Measurements from ENCODE around the gene CAMKK1.

GRCh38 chr17:3889325-3890012, 3.4 kb downstream of the CAMKK1 start:
- TF ChIP-seq CTCF (optimal IDR thresholded peaks at IDR 0.05 in 1 of 3, IDR thresholded peaks at IDR 0.05 in 1 of 3, conservative IDR thresholded peaks at IDR 0.05 in 1 of 3; ENCODE audit: extremely low read depth in 1 of 3, insufficient read depth in 2 of 3, low read length in 3 of 3), result no peak
- TF ChIP-seq EZH2 (IDR thresholded peaks at IDR 0.05; ENCODE audit: low read length), result no peak

Data from keratinocyte (primary cell).